ENCODE measurements around the gene WIZ.
"Not testable (repeated sequence)": the region's sequence is repeated elsewhere in the genome, so short reads cannot be mapped to it uniquely, and the experiment has no call there.

WIZ gene

GRCh38 chr19:15428956-15429824, 20.6 kb downstream of the WIZ start:
- no peak for DNase-seq

GRCh38 chr19:15427991-15428471, 21.7 kb downstream of the WIZ start:
- no peak for DNase-seq

DNA sequence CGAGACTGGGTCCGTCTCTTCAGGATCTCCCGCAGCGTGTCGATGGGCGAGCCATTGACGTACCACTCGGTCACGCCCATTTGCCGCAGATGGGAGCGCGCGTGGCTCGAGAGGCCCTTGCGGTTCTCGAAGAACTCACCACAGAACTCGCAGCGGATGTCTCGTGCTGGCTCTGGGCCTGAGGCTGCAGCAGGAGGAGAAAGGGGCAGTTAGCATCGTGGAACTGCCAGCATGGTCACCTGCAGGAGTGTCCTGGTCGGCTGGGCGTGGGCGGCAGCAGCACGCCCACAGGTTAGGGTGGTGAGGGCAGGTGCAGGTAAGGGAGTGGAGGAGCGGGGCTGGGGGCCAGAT, 22.4 kb downstream of the WIZ start:
- no peak for DNase-seq

- DNase-seq, result no peak
Observed at GRCh38 chr19:15426485-15427349, 23.0 kb downstream of the WIZ start.

GRCh38 chr19:15425321-15425950, 24.3 kb downstream of the WIZ start:
- no peak for DNase-seq

DNA sequence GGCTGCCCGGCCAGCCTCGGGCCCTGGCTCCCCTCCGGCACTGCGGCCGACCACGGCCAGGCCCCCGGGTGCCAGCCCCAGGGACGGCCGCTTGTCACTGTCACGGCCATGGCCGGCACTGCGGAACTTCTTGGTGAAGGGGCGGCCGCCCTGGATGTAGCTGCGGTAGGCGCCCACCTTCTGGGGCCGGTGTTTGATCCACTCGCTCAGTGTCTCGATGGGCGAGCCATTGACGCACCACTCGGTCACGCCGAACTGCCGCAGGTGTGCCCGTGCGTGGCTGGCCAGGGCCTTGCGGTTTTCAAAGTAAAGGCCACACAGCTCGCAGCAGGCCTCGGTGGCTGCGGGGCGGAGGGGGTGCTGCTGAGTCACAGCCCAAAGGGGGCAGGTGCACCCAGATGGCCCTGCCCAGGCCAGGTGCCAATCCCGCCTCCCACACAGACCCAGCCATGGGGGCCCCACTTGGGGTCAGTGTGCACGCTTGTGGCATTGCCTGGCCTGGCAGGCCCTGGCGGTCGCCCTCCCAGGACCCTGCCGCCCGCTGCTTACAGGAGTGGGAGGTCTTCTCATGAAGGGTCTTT, 25.0 kb downstream of the WIZ start:
- no peak for DNase-seq

DNA sequence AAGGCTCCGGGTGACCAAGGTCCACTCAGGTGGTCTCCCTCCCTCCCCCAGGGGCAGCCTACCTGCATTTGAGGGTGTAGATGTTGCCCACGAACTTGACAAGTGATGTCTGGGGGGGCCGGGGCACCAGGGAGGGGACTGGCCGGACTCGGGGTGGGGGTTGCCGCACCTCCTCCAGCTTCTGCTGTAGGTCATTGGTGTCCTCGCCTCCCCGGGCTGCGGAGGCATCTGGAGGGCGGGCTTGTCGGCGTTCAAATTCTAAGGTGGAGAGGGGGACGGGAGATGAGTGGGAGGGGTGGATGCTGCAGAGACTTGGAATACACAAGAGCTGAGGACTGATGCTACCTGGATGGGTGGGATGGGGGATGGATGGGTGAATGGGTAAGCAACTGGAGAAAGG, 25.6 kb downstream of the WIZ start:
- no peak for DNase-seq

GRCh38 chr19:15423130-15423529, 26.6 kb downstream of the WIZ start:
- DNase-seq, result no peak

- DNase-seq, result no peak
Observed at GRCh38 chr19:15422296-15423075, 27.3 kb downstream of the WIZ start.

DNA sequence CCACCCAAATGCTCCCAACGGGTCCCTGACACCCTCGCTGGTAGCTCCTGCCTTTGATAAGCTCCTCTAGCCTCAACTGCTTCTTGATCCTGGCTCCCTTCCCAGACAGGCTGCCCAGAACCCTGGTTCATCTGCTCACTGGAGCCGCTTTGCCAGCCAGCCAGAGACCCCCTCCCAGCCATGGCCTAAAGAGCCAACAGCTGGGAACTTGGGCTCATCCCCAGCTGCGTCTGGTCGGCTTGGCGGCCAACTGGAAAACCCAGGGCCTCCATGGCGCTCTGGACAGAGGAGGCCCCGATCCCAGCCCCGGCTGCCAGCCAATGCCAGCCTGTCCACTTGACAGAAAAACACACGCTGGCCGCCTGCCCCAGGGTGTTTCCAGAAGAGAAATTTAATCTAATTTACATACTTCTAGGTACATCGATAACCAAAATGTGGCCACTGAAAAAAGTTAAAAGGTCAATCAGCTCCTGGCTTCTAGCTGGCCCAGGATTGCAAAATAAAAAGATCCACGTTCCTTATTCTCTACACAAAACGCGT, 28.0 kb downstream of the WIZ start:
- no peak for DNase-seq

- DNase-seq, result no peak
Observed at GRCh38 chr19:15421136-15421695, 28.5 kb downstream of the WIZ start.

GRCh38 chr19:15419413-15420025, 30.2 kb downstream of the WIZ start:
- DNase-seq, result no peak

GRCh38 chr19:15418579-15419412, 31.0 kb downstream of the WIZ start, which contains the start of gene AKAP8L:
Gene AKAP8L (minus strand): TSS chr19:15418988. CDS start chr19:15418923, 65 bp downstream.
- DNase-seq, result peak; percentile 100

DNA sequence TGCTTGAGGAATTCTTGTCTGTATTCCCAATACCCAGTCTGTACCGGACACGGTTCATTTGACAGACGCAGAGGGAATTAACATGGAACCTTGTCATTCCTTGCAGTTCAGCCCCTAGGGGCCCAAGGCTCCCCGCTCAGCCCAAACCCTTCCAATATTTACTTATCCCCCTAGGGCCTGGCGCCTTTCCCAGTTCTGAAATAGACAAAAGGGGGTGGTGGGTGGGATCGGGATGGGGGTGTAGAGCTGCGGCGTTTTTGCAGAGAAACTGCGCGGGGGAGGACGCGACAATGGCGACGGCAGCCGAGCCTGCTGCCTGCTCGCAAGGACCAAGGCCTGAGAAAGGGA, 31.6 kb downstream of the WIZ start:
- peak; percentile 26 for DNase-seq

GRCh38 chr19:15417699-15418098, 32.1 kb downstream of the WIZ start:
- DNase-seq, result no peak

DNA sequence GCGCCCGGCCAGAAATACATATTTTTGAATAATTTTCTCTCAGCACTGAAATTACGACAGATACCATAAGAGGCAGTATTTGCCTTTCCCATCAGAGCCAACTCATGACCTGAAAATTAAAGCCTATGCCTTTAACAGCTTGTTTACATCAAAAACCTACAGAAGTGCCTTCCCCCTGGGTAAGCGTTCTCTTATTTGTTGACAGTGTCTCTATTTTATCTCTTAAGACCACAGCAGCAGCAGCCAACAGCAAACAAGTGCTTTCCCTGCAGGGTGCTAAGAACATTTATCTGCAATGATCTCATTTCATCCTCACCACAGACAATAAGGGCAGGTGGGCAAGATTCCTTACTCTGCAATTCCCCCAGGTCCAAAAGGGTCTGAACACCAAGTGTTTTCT, 36.9 kb downstream of the WIZ start:
- no peak for DNase-seq

- DNase-seq, result not testable (repeated sequence)
Observed at GRCh38 chr19:15411351-15411750, 38.4 kb downstream of the WIZ start.

GRCh38 chr19:15404780-15405211, 45.0 kb downstream of the WIZ start:
- peak; percentile 80 for DNase-seq

GRCh38 chr19:15404097-15404779, 45.5 kb downstream of the WIZ start:
- no peak for DNase-seq

DNA sequence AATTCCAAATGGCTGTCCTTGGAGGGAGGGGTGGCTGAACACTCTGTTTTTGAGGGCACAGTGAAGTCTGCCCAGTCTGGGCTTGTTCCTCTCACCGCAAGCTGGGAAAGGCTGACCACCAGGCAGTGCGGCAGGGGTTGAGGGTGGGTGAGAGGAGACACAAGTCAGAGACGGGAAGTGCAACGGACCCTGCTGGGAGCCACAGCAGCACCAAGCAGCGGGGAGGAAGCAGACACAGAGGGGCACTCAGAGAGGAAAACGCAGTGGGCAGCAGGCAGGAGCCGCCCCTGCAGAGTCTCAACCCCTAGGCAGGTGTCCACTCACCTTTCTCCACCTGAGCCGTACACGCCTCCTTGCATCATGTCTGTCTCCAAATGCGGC, 46.6 kb downstream of the WIZ start:
- DNase-seq, result no peak
